Thyroid gland (tissue), 4 donors: ENCODE data around the gene ZNF239. TPM values are rescaled to one million over a fixed set of nuclear protein-coding genes. Genes with fewer than 3 reads are reported as not detected.

Experiments
- DNase-seq, 2 donors: peaks; one replicate each; pipeline ENCODE4 v3.0.0-alpha.2; 2019
- H3K27ac ChIP-seq, 3 donors: fragments of 200-600 bp; sonication (generic); 1 replicate in 2 of 3; 2 replicates in 1 of 3; pipeline ENCODE4 v1.5.1; 2016 to 2019; ENCODE audit warnings: mild to moderate bottlenecking in 1 of 3, moderate library complexity in 1 of 3
- H3K27me3 ChIP-seq: fragments of 200-600 bp; sonication (generic); one replicate; pipeline ENCODE4 v1.5.1; 2019
- H3K36me3 ChIP-seq, 2 donors: fragments of 200-600 bp; sonication (generic); one replicate each; pipeline ENCODE4 v1.5.1; 2016 to 2019
- H3K4me1 ChIP-seq, 2 donors: fragments of 200-600 bp; sonication (generic); one replicate each; pipeline ENCODE4 v1.5.1; 2017 to 2019
- H3K4me3 ChIP-seq, 3 donors: fragments of 200-600 bp; sonication (generic); replicated peaks in 1 of 3; 1 replicate in 2 of 3; 2 replicates in 1 of 3; pipeline ENCODE4 v1.5.1; 2016; ENCODE audit warnings: mild to moderate bottlenecking in 1 of 3
- H3K9me3 ChIP-seq: fragments of 200-600 bp; sonication (generic); one replicate; pipeline ENCODE4 v1.5.1; 2017
- POLR2A ChIP-seq, 2 donors: fragments of 450-650 bp; IDR thresholded peaks; one replicate each; pipeline ENCODE4 v1.6.1; 2017; ENCODE audit warnings: antibody characterized with exemption in 2 of 2, mild to moderate bottlenecking in 2 of 2, moderate library complexity in 1 of 2
- WGBS, 2 donors: methylation state at CpG; one replicate each; pipeline ENCODE4 v1.1.5; 2017; 5-methylcytosine and 5-hydroxymethylcytosine counted together
- intact Hi-C: fragments of 100-400 bp; cut with DNase I; formaldehyde crosslinking; loops from one replicate; pipeline ENCODE4 v1.15.1; 2023
- total RNA-seq, 4 donors: library from RNA; depleted of rRNA; stranded (reverse); fragments of >200 nt; gene quantifications; one replicate each; pipeline ENCODE4 v1.2.3, GENCODE V29; 2016
- TF ChIP-seq, protein P1 (sequence below), 6 experiments: fragments of 200-600 bp in 3 of 6; fragments of 450-650 bp in 3 of 6; sonication (generic) in 3 of 6; IDR thresholded peaks; one replicate each; pipeline ENCODE4 v1.5.1; 2016 to 2019; ENCODE audit warnings: antibody characterized with exemption in 6 of 6, mild to moderate bottlenecking in 2 of 6, inconsistent platforms in 1 of 6, moderate library complexity in 1 of 6

The ZNF239 gene
- 1 to 10 TPM; 4.8 to 8.7 (median 6.6) TPM for total RNA-seq

GRCh38 chr10:43574001-43574892 lies at the start of gene ZNF239:
Gene ZNF239, minus strand, starts transcription at chr10:43574616. Its CDS starts 16,537 bp downstream, at chr10:43558079.
- Histone ChIP-seq H3K4me1 (peaks cover 0 to 7% of the 10 kb centered on the region in 2 donors), H3K27me3 (no peaks in the 10 kb centered on the region), H3K9me3 (no peaks in the 10 kb centered on the region), H3K36me3 (no peaks in the 10 kb centered on the region), H3K27ac (peak within 1 kb of the TSS in 2 of 3 donors; percentile 66 to 67), H3K4me3 (peak within 1 kb of the TSS; percentile 27 to 72 (median 44))
- intact Hi-C loops, result loop anchor here (5.0 kb wide), 1 partner anchor 33 kb away; the partner anchor contains the start of gene ZNF485
- 2 to 6% methylated on average over 23 to 37 of the region's 78 CpGs for WGBS, 2 donors
- TF ChIP-seq, protein P1, sequence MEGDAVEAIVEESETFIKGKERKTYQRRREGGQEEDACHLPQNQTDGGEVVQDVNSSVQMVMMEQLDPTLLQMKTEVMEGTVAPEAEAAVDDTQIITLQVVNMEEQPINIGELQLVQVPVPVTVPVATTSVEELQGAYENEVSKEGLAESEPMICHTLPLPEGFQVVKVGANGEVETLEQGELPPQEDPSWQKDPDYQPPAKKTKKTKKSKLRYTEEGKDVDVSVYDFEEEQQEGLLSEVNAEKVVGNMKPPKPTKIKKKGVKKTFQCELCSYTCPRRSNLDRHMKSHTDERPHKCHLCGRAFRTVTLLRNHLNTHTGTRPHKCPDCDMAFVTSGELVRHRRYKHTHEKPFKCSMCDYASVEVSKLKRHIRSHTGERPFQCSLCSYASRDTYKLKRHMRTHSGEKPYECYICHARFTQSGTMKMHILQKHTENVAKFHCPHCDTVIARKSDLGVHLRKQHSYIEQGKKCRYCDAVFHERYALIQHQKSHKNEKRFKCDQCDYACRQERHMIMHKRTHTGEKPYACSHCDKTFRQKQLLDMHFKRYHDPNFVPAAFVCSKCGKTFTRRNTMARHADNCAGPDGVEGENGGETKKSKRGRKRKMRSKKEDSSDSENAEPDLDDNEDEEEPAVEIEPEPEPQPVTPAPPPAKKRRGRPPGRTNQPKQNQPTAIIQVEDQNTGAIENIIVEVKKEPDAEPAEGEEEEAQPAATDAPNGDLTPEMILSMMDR (IDR thresholded peaks at IDR 0.05), result no peak
- TF ChIP-seq POLR2A (IDR thresholded peaks at IDR 0.05), result peak in 1 of 2 donors; percentile 38
- peak; percentile 86 to 89 for DNase-seq

GRCh38 chr10:43623351-43623750 lies 48.9 kb upstream of the ZNF239 start:
- 56 to 67% methylated on average over 3 of the region's 3 CpGs for WGBS, 2 donors
- no peak for TF ChIP-seq POLR2A (IDR thresholded peaks at IDR 0.05)
- TF ChIP-seq, protein P1 (IDR thresholded peaks at IDR 0.05), result no peak
- Histone ChIP-seq H3K27me3 (no peaks in the 10 kb centered on the region), H3K4me1 (no peaks in the 10 kb centered on the region), H3K9me3 (no peaks in the 10 kb centered on the region), H3K4me3 (no peak overlapping the region), H3K36me3 (no peaks in the 10 kb centered on the region), H3K27ac (no peak overlapping the region)
- intact Hi-C loops, result no loop called here
- DNase-seq, result no peak

GRCh38 chr10:43622038-43622437 lies 47.6 kb upstream of the ZNF239 start:
- 67 to 73% methylated on average over 2 of the region's 2 CpGs for WGBS, 2 donors
- intact Hi-C loops, result no loop called here
- Histone ChIP-seq H3K27me3 (no peaks in the 10 kb centered on the region), H3K9me3 (no peaks in the 10 kb centered on the region), H3K4me1 (no peaks in the 10 kb centered on the region), H3K27ac (no peak overlapping the region), H3K4me3 (no peak overlapping the region), H3K36me3 (no peaks in the 10 kb centered on the region)
- DNase-seq, result no peak
- no peak for TF ChIP-seq POLR2A (IDR thresholded peaks at IDR 0.05)
- TF ChIP-seq, protein P1 (IDR thresholded peaks at IDR 0.05), result no peak

GRCh38 chr10:43619368-43619767 lies 45.0 kb upstream of the ZNF239 start:
- intact Hi-C loops, result no loop called here
- Histone ChIP-seq H3K36me3 (peaks cover 0 to 10% of the 10 kb centered on the region in 2 donors), H3K4me3 (no peak overlapping the region), H3K9me3 (no peaks in the 10 kb centered on the region), H3K27me3 (no peaks in the 10 kb centered on the region), H3K4me1 (no peaks in the 10 kb centered on the region), H3K27ac (no peak overlapping the region)
- DNase-seq, result no peak
- 94 to 97% methylated on average over 2 of the region's 2 CpGs for WGBS, 2 donors
- TF ChIP-seq POLR2A (IDR thresholded peaks at IDR 0.05), result no peak

- peaks cover 0 to 10% of the 10 kb centered on the region in 2 donors for H3K36me3 ChIP-seq
- intact Hi-C loops, result no loop called here
- WGBS, 2 donors, result 81 to 95% methylated on average over 6 of the region's 6 CpGs
These were observed 42.4 kb upstream of the ZNF239 start for GRCh38 chr10:43616697-43617370.

More at GRCh38 chr10:43616697-43617370, 42.4 kb upstream of the ZNF239 start:
- Histone ChIP-seq H3K9me3 (no peaks in the 10 kb centered on the region), H3K4me1 (no peaks in the 10 kb centered on the region), H3K27ac (no peak overlapping the region), H3K27me3 (no peaks in the 10 kb centered on the region), H3K4me3 (no peak overlapping the region)
- DNase-seq, result no peak
- TF ChIP-seq POLR2A (IDR thresholded peaks at IDR 0.05), result no peak
- TF ChIP-seq, protein P1 (IDR thresholded peaks at IDR 0.05), result no peak
